ENCODE results near the gene MRS2.

GRCh38 chr6:24412294-24412693, 9.6 kb downstream of the MRS2 start:
- TF ChIP-seq POLR2AphosphoS5 (IDR thresholded peaks at IDR 0.05; ENCODE audit: insufficient read depth, low read depth, low read length) (no peak), CTCF (IDR thresholded peaks at IDR 0.05; ENCODE audit: extremely low read depth in 1 of 2, insufficient read depth in 1 of 2, low read depth in 1 of 2, low read length in 2 of 2) (no peak), FOS (IDR thresholded peaks at IDR 0.05; ENCODE audit: borderline replicate concordance, insufficient read depth, low read length) (no peak), POLR2A (IDR thresholded peaks at IDR 0.05; ENCODE audit: low read depth, low read length) (no peak), EZH2 (IDR thresholded peaks at IDR 0.05; ENCODE audit: borderline replicate concordance, low read depth, low read length, severe bottlenecking) (no peak), MAX (IDR thresholded peaks at IDR 0.05; ENCODE audit: insufficient read depth, insufficient read length) (no peak), MYC (IDR thresholded peaks at IDR 0.05; ENCODE audit: low read depth, low read length) (no peak), JUN (IDR thresholded peaks at IDR 0.05; ENCODE audit: borderline replicate concordance, insufficient read depth, insufficient read length, low read depth) (no peak), GATA2 (IDR thresholded peaks at IDR 0.05; ENCODE audit: insufficient read depth, insufficient read length, low read depth, low read length) (no peak)
